GM12873 (cell line): Measurements from ENCODE around the gene MYCBP2.

ENCODE experiments used
- CTCF ChIP-seq: IDR thresholded peaks from 2 replicates; pipeline ENCODE4 v1.5.1; 2012; ENCODE audit warnings: low read depth, mild to moderate bottlenecking, moderate library complexity, low read length, control low read depth; ENCODE audit not compliant: insufficient read depth; ENCODE audit errors: missing control alignments

MYCBP2 gene

DNA sequence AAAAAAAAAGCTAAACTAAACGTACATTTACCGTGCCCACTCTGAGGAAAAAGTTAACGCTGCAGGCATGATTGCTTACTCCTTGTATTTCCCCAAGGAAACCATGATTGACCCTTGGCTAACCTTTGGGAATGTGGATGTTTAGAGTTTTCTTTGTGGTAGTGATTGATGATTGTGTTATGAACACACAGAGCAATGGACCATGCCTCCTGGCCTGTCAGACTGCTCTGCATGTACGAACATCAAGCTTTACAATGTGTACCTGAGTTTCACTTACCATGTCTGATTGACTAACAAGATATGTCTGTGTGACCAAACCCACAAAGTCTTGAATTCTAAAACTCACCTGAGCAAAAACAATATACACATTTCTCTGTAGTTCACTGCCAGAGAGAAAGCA, 35.1 kb downstream of the MYCBP2 start:
- no peak for TF ChIP-seq CTCF

GRCh38 chr13:77290342-77290741, 36.6 kb downstream of the MYCBP2 start:
- no peak for TF ChIP-seq CTCF

- no peak for TF ChIP-seq CTCF
Measured at GRCh38 chr13:77289851-77290250, 37.0 kb downstream of the MYCBP2 start.

DNA sequence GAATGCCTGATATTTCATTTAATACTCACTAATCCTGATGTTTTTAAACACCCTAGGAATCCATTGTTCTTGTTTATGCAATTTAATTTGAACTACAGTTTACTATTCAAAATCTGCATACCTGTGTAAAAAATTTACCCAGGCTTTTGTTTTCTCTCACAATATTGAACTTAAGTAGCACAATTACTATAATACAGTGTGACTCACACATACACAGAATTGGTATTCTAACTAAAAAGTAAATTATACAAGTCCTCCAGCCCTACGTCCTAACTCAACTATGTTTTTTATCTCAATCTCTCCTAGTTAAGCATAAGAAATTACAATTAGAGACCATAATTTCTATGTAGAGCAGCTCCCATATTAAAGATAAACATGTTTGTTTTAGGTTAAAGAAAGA, 41.8 kb downstream of the MYCBP2 start:
- TF ChIP-seq CTCF: no peak

DNA sequence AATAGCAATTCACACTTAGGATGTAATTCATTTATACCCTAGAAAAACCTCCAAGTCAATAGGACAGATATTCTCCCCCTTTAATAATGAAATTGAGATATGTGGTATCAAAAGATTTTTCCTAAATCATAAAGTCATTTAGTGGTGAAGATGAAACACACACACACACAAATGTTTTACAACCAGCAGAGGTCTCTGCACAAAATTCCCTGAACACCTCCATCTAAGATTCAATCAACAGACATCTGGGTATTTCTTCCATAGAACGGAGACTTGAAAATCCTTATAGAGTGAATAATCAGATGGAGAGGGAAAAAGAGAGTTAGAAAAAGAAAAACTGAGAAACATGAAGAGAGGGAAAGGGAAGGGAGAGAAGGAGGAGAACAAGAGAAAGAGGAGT, 52.8 kb downstream of the MYCBP2 start:
- no peak for TF ChIP-seq CTCF

DNA sequence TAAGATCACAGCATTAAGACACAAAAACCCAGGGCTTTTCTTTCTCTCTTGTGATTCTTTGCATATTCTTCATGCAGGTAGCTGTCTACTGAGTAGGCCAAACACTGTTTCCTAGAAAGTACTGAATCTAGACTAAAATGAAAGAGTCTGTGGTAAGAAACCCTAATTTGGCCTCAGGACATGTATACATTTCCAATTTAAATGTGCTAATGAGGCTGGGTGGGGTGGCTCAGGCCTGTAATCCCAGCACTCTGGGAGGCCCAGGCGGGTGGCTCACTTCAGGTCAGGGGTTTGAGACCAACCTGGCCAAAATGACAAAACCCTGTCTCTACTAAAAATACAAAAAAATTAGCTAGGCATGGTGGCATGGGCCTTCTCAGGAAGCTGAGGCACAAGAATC, 57.8 kb downstream of the MYCBP2 start:
- no peak for TF ChIP-seq CTCF

DNA sequence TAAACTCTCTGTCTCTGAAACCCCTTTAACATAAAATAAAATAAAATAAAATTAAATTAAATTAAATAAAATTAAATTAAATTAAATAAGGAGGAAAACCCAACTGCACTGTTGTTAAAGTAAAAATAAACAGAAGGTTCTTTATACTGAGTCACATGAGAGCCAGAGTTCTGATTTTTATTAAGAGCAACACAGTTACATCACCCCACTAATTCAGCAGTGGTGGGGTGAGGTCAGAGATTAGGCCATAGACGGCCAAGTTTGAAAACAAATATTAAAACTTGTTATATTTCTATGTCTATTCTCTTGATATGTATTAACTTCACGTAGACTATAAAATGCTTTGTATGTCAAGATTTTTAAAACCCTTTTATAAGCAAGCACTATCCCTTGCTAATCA, 59.5 kb downstream of the MYCBP2 start:
- TF ChIP-seq CTCF: no peak

- no peak for TF ChIP-seq CTCF
Measured at GRCh38 chr13:77265336-77265735, 61.6 kb downstream of the MYCBP2 start.
